HG02840 (cell line): ENCODE data around the gene SRPRA.

ENCODE experiments used
- ATAC-seq: cut with Tn5 transposase; IDR thresholded peaks from one replicate; pipeline ENCODE4 v1.9.1; 2021; ENCODE audit warnings: mild to moderate bottlenecking, moderate library complexity, moderate number of reproducible peaks; ENCODE audit not compliant: unreplicated experiment, low FRiP score

The SRPRA gene

GRCh38 chr11:126232683-126233082 lies 36.0 kb downstream of the SRPRA start:
- no peak for ATAC-seq

GRCh38 chr11:126231725-126232459 lies 36.8 kb downstream of the SRPRA start:
- ATAC-seq = no peak

DNA sequence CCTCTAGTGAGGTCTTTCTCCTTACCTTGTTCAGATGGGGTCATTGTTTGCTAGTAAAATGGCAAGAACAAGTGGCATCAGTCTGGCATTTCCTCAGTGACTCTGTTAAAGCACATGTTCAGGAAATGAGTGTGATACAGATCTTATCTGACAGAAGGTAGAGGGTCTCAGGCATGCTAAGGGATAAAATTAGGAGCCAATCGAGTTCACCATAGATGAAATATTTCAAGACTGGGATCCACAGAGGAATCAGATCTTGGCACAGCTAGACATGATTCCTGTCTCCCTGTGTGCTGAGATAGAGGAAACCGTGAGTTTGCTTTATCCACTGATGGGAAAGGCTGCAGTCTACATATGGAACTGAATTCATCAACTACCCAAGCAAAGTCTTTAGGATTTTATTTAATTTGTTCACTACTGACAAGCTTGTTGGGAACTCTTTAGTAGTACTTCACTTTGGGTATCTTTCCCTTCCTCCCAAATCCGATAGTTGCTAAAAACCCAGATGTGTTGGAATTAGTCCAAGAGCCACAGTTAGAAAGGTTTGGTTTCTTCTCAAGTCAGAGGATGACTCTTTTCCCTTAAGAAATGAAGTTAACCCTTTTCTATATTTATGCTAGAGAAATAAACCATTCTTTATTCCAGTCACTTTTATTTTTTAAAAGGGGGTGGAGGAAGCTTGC lies 38.7 kb downstream of the SRPRA start:
- no peak for ATAC-seq

DNA sequence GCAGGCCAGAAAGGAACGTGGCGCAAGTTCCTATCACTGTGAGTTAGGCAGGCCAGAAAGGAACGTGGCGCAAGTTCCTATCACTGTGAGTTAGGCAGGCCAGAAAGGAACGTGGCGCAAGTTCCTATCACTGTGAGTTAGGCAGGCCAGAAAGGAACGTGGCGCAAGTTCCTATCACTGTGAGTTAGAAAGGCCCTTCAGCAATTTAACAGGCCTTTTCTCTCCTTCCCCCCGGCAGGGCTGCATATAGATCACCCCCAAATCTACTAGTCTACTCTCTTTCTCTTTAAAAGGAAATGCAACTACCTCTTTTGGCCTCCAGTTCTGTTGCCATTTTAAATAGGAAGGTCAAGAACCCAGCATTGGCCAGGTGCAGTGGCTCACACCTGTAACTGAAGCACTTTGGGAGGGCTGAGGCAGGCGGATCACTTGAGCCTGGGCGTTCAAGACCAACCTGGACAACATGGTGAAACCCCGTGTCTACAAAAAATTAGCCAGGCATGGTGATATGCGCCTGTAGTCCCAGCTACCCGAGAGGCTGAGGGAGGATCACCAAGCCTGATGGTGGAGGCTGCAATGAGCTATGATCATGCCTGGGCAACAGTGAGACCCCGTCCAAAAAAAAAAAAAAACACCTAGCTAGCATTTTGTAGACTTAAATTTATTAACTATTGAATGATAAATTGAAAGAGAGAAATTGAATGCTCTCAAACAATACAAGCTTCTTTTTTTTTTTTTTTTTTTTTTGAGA lies 42.2 kb downstream of the SRPRA start:
- ATAC-seq = no peak

- no peak for ATAC-seq
Observed at GRCh38 chr11:126225295-126225665, 43.4 kb downstream of the SRPRA start.

GRCh38 chr11:126224647-126225294 lies 43.9 kb downstream of the SRPRA start:
- ATAC-seq = no peak

DNA sequence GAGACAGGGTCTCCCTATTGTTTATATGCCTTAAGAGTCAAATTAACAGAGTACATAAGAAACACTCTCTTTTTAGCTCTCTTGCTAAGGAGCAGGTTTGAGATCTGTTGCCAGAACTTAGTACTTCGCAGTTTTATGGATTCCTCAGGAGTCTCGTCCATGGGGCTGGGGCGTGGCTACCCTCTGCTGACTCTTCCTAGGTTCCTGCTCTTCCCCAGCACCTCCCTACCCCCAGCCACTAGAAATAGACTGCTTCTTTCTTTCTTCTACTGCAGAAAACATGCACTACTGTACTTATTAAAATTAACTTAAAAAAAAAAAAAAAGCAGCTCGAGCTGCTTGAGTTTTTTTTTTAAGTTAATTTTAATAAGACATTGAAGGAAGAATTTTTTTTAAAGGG lies 49.1 kb downstream of the SRPRA start:
- ATAC-seq = no peak

- no peak for ATAC-seq
Observed at GRCh38 chr11:126217491-126217890, 51.2 kb downstream of the SRPRA start.

- ATAC-seq = no peak
Observed at GRCh38 chr11:126216526-126217305, 52.0 kb downstream of the SRPRA start.

DNA sequence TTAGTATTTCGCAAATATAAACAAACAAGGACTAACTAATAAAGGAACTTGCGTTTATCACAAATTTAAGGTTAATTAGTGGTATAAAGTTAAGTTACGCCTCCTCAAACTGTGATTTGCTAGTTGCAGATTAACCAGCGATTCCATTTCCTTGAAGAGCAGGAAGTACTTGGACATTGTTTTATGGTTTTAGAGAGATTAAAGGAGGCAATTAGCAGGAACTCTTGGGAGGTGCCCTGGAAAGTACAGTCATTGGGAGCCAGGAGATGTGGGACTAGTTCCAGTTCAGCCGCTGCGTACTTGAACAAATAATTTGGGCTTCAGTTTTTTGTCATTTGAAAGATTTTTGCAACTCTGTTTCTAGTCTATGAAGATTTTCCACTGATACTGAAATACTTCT lies 53.9 kb downstream of the SRPRA start:
- no peak for ATAC-seq

DNA sequence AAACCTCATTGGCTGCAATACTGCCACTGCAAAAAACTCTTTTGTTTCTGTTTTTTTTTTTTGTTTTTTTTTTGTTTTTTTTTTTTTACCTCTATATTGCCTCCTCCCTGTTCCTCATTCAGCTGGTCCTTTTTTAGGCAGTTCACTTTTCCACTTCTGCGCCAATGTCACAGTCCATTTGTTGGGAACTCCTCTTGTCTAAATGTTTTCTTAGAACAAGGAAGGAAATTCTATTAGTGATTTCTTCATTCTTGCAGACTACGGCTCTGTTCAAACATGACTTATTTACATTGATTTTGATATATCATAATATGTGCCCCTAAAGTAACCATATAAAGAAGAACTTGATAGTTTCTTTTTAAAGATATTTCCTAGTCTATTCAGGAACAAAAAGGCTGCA lies 54.3 kb downstream of the SRPRA start:
- no peak for ATAC-seq
